RWPE2 (cell line): ENCODE results near the gene TOM1L2.
"Not testable (repeated sequence)": the region's sequence is repeated elsewhere in the genome, so short reads cannot be mapped to it uniquely, and the experiment has no call there.

Source experiments
- ATAC-seq: fragments of 200-7000 bp; cut with Tn5 transposase; 3 replicates; pipeline ENCODE4 v1.9.1; 2021; ENCODE audit warnings: low read depth
- DNase-seq: peaks from one replicate; pipeline ENCODE4 v3.0.0-alpha.2; 2020; ENCODE audit warnings: low spot score
- H3K27ac ChIP-seq: fragments of 450-650 bp; 2 replicates; pipeline ENCODE4 v1.5.1; 2017; ENCODE audit warnings: mild to moderate bottlenecking; ENCODE audit not compliant: poor library complexity, severe bottlenecking
- H3K27me3 ChIP-seq: fragments of 250-450 bp; sonication (Bioruptor Pico); 2 replicates; pipeline ENCODE4 v1.5.1; 2021; ENCODE audit warnings: mild to moderate bottlenecking, moderate library complexity; ENCODE audit not compliant: insufficient read depth, poor library complexity, severe bottlenecking
- H3K36me3 ChIP-seq: fragments of 250-450 bp; sonication (Bioruptor Pico); 2 replicates; pipeline ENCODE4 v1.5.1; 2020; ENCODE audit warnings: low read depth, mild to moderate bottlenecking, moderate library complexity
- H3K4me1 ChIP-seq: fragments of 250-450 bp; sonication (Bioruptor Pico); 2 replicates; pipeline ENCODE4 v1.5.1; 2021; ENCODE audit warnings: mild to moderate bottlenecking, moderate library complexity; ENCODE audit not compliant: insufficient read depth, poor library complexity, severe bottlenecking
- H3K4me3 ChIP-seq: fragments of 250-450 bp; sonication (Bioruptor Pico); 2 replicates; pipeline ENCODE4 v1.5.1; 2021; ENCODE audit warnings: mild to moderate bottlenecking, moderate library complexity; ENCODE audit not compliant: severe bottlenecking
- H3K9me3 ChIP-seq: fragments of 250-450 bp; sonication (Bioruptor Pico); 2 replicates; pipeline ENCODE4 v1.5.1; 2021; ENCODE audit warnings: mild to moderate bottlenecking, moderate library complexity; ENCODE audit not compliant: severe bottlenecking
- CTCF ChIP-seq: fragments of 450-650 bp; IDR thresholded peaks from one replicate; pipeline ENCODE4 v1.5.1; 2017; ENCODE audit warnings: mild to moderate bottlenecking, moderate library complexity; ENCODE audit not compliant: poor library complexity, severe bottlenecking

Gene TOM1L2

GRCh38 chr17:17943281-17943984 is 28.8 kb downstream of the TOM1L2 start:
- Histone ChIP-seq H3K36me3 (no peaks in the 10 kb centered on the region; the same call in 1 of the 2 replicates), H3K9me3 (no peaks in the 10 kb centered on the region), H3K27ac (peak overlapping the region; percentile 90), H3K27me3 (no peaks in the 10 kb centered on the region), H3K4me1 (peaks cover 73% of the 10 kb centered on the region), H3K4me3 (no peak overlapping the region)
- DNase-seq (no peak), ATAC-seq (no peak; the same call in 2 of the 3 replicates)
- no peak for TF ChIP-seq CTCF

GRCh38 chr17:17942846-17943245 is 29.4 kb downstream of the TOM1L2 start:
- DNase-seq (no peak), ATAC-seq (peak; percentile 73)
- no peaks in the 10 kb centered on the region for H3K27me3 ChIP-seq
- no peaks in the 10 kb centered on the region; the same call in 1 of the 2 replicates for H3K36me3 ChIP-seq
- H3K4me3 ChIP-seq, result no peak overlapping the region
- peak overlapping the region; percentile 90 for H3K27ac ChIP-seq
- peaks cover 73% of the 10 kb centered on the region for H3K4me1 ChIP-seq
- no peaks in the 10 kb centered on the region for H3K9me3 ChIP-seq
- TF ChIP-seq CTCF, result no peak

- Histone ChIP-seq H3K27ac (peak overlapping the region; percentile 90), H3K36me3 (no peaks in the 10 kb centered on the region; the same call in none of the 2 replicates), H3K4me1 (peaks cover 73% of the 10 kb centered on the region), H3K9me3 (no peaks in the 10 kb centered on the region), H3K27me3 (no peaks in the 10 kb centered on the region), H3K4me3 (no peak overlapping the region)
- ATAC-seq, result no peak
- TF ChIP-seq CTCF, result no peak
- DNase-seq, result no peak
Measured at GRCh38 chr17:17941015-17941414, 31.2 kb downstream of the TOM1L2 start.

- no peak for DNase-seq
- H3K4me3 ChIP-seq, result no peak overlapping the region
Measured at GRCh38 chr17:17940441-17940911, 31.7 kb downstream of the TOM1L2 start.

GRCh38 chr17:17939941-17940340 is 32.3 kb downstream of the TOM1L2 start:
- not testable (repeated sequence) for H3K36me3 ChIP-seq, H3K27me3 ChIP-seq, H3K9me3 ChIP-seq, ATAC-seq, H3K4me3 ChIP-seq
- Histone ChIP-seq H3K27ac (peak overlapping the region; percentile 90), H3K4me1 (peaks cover 81% of the 10 kb centered on the region)
- DNase-seq, result peak; percentile 1

More at GRCh38 chr17:17940441-17940911, 31.7 kb downstream of the TOM1L2 start:
- no peak for TF ChIP-seq CTCF
- Histone ChIP-seq H3K27ac (peak overlapping the region; percentile 90), H3K36me3 (no peaks in the 10 kb centered on the region; the same call in none of the 2 replicates), H3K9me3 (no peaks in the 10 kb centered on the region), H3K4me1 (peaks cover 76% of the 10 kb centered on the region), H3K27me3 (no peaks in the 10 kb centered on the region)
- ATAC-seq, result no peak
